A673 (cell line): Measurements from ENCODE around the gene ATP9A. TPM values are rescaled to one million over a fixed set of nuclear protein-coding genes. Genes with fewer than 3 reads are reported as not detected.

ENCODE experiments used
- BruUV-seq: library from RNA; stranded (reverse); fragments of 400-500 nt; replicated peaks from 2 replicates; lab custom pipeline; 2021; lab: Mats Ljungman, UMichigan
- CTCF ChIA-PET: fragments of 300-600 bp; sonication (Branson Sonifier 250); formaldehyde crosslinking; loops from one replicate; lab custom pipeline; 2022; ENCODE audit warnings: antibody characterized with exemption; lab: Charles Lee
- POLR2A ChIA-PET: fragments of 300-600 bp; sonication (Branson Sonifier 250); formaldehyde crosslinking; loops from one replicate; lab custom pipeline; 2022; ENCODE audit warnings: antibody characterized with exemption; ENCODE audit not compliant: low non-redundant PET; lab: Charles Lee
- DNase-seq: peaks from one replicate; pipeline ENCODE4 v3.0.0-alpha.2; 2015; ENCODE audit warnings: low spot score
- H3K27ac ChIP-seq: fragments of 200-600 bp; sonication (generic); 2 replicates; pipeline ENCODE4 v1.5.1; 2016; ENCODE audit warnings: mixed run types, low read depth, mild to moderate bottlenecking, mixed read lengths, antibody characterized with exemption, low read length; ENCODE audit not compliant: poor library complexity, severe bottlenecking
- H3K27me3 ChIP-seq: fragments of 200-600 bp; sonication (generic); replicated peaks from 2 replicates; pipeline ENCODE4 v1.6.1; 2017; ENCODE audit warnings: mixed run types, low read depth, mild to moderate bottlenecking, mixed read lengths, antibody characterized with exemption, low read length; ENCODE audit not compliant: insufficient read depth, poor library complexity
- H3K36me3 ChIP-seq: fragments of 200-600 bp; sonication (generic); 2 replicates; pipeline ENCODE4 v1.6.1; 2016; ENCODE audit warnings: mixed run types, mild to moderate bottlenecking, mixed read lengths, antibody characterized with exemption, low read length; ENCODE audit not compliant: insufficient read depth, poor library complexity, severe bottlenecking
- H3K4me1 ChIP-seq: fragments of 200-600 bp; sonication (generic); 2 replicates; pipeline ENCODE4 v1.6.1; 2017; ENCODE audit warnings: mixed run types, mild to moderate bottlenecking, mixed read lengths, antibody characterized with exemption, low read length; ENCODE audit not compliant: insufficient read depth, poor library complexity, severe bottlenecking
- H3K4me3 ChIP-seq: fragments of 200-600 bp; sonication (generic); 2 replicates; pipeline ENCODE4 v1.5.1; 2016; ENCODE audit warnings: low read depth, mixed run types, mild to moderate bottlenecking, mixed read lengths, low read length; ENCODE audit not compliant: poor library complexity, severe bottlenecking
- H3K9me3 ChIP-seq: fragments of 200-600 bp; sonication (generic); 2 replicates; pipeline ENCODE4 v1.6.1; 2016; ENCODE audit warnings: mixed run types, low read depth, mild to moderate bottlenecking, mixed read lengths, antibody characterized with exemption, low read length; ENCODE audit not compliant: poor library complexity, severe bottlenecking
- CTCF ChIP-seq: fragments of 300-800, 200-600 bp; sonication (generic); conservative IDR thresholded peaks from 2 replicates; pipeline ENCODE4 v1.5.1; 2017; ENCODE audit warnings: low read depth, mild to moderate bottlenecking, antibody characterized with exemption, low read length, moderate library complexity, mixed read lengths
- EZH2 ChIP-seq: fragments of 200-600 bp; sonication (generic); IDR thresholded peaks from 2 replicates; pipeline ENCODE4 v1.6.1; 2017; ENCODE audit warnings: borderline replicate concordance, low read depth, mild to moderate bottlenecking, mixed read lengths, antibody characterized with exemption, low read length; ENCODE audit not compliant: poor library complexity, severe bottlenecking
- intact Hi-C: fragments of 100-400 bp; cut with micrococcal nuclease; formaldehyde crosslinking; loops from one replicate; pipeline ENCODE4 v1.10.0; 2022; ENCODE audit not compliant: unreplicated experiment
- total RNA-seq: library from RNA; stranded (reverse); gene quantifications from 2 replicates; pipeline ENCODE4 v1.2.3, GENCODE V29; 2021

ATP9A gene
- total RNA-seq, 1 experiment from 2014 or later: 31.2 TPM

- DNase-seq: no peak
- ChIA-PET CTCF (no interaction called here), POLR2A (no interaction called here)
- intact Hi-C loops: no loop called here
- Histone ChIP-seq H3K36me3 (no peaks in the 10 kb centered on the region), H3K27me3 (no peaks in the 10 kb centered on the region), H3K9me3 (no peaks in the 10 kb centered on the region), H3K27ac (no peak overlapping the region), H3K4me1 (no peaks in the 10 kb centered on the region), H3K4me3 (no peak overlapping the region)
- no TSS peak for BruUV-seq
- TF ChIP-seq EZH2: no peak
- no peak for TF ChIP-seq CTCF
Observed at GRCh38 chr20:51587145-51587544, 181.0 kb downstream of the ATP9A start.

GRCh38 chr20:51586005-51586440 is 182.2 kb downstream of the ATP9A start:
- no peak for DNase-seq
- CTCF ChIA-PET: no interaction called here

GRCh38 chr20:51585148-51585547 is 183.0 kb downstream of the ATP9A start:
- BruUV-seq: no TSS peak
- Histone ChIP-seq H3K27ac (no peak overlapping the region), H3K36me3 (no peaks in the 10 kb centered on the region), H3K27me3 (no peaks in the 10 kb centered on the region), H3K9me3 (no peaks in the 10 kb centered on the region), H3K4me3 (no peak overlapping the region), H3K4me1 (no peaks in the 10 kb centered on the region)
- no peak for DNase-seq
- POLR2A ChIA-PET: no interaction called here
- CTCF ChIA-PET: no interaction called here
- intact Hi-C loops: no loop called here
- TF ChIP-seq EZH2 (no peak), CTCF (no peak)

More at GRCh38 chr20:51586005-51586440, 182.2 kb downstream of the ATP9A start:
- no peaks in the 10 kb centered on the region for H3K27me3 ChIP-seq
- H3K4me3 ChIP-seq: no peak overlapping the region
- no TSS peak for BruUV-seq
- no peaks in the 10 kb centered on the region for H3K9me3 ChIP-seq
- POLR2A ChIA-PET: no interaction called here
- H3K27ac ChIP-seq: no peak overlapping the region
- no peak for TF ChIP-seq EZH2
- no peak for TF ChIP-seq CTCF
- intact Hi-C loops: no loop called here
- H3K36me3 ChIP-seq: no peaks in the 10 kb centered on the region
- H3K4me1 ChIP-seq: no peaks in the 10 kb centered on the region
